Nucleus accumbens (tissue), 56 donors: ENCODE data around the gene CCDC91.
"Not testable (repeated sequence)": the region's sequence is repeated elsewhere in the genome, so short reads cannot be mapped to it uniquely, and the experiment has no call there.

Source experiments
- DNase-seq, 56 donors: peaks; one replicate each; lab custom pipeline; 2025; lab: John Stamatoyannopoulos, UW

CCDC91 gene

DNA sequence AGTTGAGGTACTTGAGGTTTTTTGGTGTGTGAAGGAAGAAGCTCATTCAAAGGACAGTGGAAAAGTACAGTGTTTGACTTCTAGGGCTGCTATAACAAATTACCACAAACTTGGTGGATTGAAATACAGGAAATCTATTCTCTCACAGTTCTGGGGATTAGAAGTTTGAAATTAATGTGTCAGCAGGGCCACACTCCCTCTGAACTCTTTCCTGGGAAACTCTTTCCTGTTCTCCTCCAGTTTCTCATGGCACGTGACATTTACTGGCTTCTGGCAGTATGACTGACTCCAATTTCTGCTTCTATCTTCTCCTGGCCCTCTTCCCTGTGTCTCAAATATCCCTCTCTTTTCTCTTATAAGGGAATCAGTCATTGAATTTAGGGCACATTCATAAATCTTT lies 160.2 kb downstream of the CCDC91 start:
- no peak for DNase-seq

DNA sequence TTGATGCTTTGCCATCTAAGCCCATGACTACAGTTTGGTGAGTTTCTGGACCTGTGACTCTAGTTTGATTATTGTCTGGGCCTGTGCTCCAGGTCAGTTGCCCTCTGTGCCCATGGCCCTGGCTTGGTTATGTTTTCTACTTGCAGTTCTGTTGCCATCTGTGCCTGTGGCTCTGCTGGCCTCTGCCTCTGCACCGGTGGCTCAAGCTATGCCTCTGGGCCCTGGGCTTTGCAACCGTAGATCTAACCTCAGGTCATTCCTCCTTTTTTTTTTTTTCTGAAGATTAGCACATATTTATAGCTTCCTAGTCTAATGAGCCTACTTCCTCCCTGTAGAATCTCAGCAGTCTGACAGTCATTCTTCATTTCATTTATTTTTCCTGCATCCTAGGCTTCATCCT lies 161.2 kb downstream of the CCDC91 start:
- DNase-seq = no peak

DNA sequence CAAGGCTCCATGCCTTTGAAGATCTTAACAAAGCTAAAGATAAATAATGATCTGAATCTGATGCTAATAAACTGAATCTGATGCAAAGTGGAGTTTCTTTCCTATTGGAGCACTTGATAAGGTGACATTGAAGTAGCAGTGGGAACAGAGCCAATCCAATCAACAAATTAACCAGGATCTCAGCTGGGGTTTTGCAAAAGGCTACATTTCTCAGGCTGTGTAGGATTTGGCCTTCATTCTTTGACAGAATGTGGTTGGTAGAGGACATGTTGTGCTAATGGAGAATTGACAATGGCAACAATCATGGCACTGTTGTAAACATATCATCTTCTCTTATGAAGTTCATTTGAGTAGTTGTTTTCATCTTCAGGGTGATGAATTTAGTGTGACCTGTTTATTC lies 164.9 kb downstream of the CCDC91 start:
- DNase-seq = no peak

DNA sequence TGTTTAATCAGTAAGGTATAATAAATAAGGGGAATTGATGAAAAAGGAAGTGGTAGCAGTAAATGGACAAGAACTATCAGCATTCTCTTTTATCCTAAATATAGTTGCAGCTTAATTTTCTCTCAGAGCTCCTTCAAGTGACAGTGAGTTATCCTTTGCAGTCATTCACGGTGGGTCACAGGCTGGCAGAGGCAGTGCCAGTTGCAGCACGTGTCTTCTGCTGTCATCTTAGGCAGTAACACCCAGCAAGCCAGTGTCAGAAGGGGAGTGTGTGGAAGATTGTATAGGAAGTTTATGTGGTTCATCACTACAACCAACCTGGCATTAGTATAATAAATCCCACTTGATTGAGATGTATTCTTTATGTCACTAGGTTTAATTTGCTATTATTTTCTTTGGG lies 170.0 kb downstream of the CCDC91 start:
- DNase-seq = peak in 1 of 56 donors; percentile 0

DNA sequence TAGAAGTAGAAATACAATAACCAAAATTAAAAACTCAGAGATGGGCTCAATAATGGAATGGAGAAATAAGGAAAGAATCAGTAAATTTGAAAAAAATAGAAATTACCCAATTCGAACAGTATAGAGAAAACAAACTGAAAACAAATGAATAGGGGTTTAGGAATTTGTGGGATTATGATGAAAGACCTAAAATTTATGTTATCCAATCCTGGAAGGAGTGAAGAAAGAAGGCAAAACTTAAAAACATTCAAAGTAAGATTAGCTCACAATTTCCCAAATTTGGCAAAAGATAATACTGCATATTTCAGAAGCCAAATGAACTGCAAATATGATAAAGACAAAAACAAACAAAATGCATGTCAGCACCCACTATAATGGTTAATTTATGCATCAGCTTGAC lies 177.1 kb downstream of the CCDC91 start:
- DNase-seq = no peak

DNA sequence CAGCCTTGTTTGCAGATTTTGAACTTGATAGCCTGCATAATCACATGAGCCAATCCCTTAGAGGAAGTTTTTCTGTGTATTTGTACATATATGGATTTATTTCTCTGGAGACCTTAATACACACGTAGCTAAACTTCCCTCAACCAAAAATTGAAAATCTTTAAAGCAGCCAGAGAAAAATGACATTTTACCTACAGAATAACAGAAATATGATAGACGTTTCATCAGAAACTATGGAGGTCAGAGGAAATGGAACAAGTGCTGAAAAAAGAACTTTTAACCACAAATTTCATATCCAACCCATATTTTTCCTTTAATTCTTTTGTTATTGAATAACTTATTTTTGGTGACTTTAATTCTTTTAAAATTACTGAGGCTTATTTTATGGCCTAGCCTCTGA lies 177.7 kb downstream of the CCDC91 start:
- no peak for DNase-seq

DNA sequence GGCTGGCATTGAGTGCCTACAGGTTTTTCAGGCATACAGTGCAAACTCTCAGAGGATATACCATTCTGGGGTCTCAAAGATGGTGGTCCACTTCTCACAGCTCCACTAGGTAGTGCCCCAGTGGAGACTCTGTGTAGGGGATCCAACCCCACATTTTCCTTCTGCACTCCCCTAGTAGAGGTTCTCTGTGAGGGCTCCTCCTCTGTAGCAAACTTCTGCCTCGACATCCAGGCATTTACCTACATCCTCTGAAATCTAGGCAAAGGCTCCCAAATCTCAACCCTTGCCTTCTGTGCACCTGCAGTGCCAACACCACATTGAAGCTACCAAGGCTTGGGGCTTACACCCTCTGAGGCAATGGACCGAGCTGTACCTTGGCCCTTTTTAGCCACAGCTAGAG lies 179.2 kb downstream of the CCDC91 start:
- no peak for DNase-seq

DNA sequence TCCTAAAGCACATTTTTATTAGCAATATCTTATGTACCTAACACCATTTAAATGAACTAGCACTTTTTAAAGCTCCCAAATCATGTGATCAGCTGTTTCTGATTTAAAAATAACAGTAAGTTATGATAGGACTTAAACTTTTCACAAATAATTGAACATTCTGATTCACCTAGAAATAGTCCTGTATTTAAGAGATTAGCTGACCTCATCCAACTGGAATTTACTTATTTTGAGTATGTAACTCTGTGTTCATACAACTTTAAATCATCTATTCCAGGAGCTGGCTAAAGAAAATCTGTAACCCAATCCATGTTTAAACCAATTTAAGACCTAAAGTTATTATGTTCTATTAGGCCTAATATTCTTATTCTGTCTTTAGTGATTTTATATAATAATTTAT lies 184.3 kb downstream of the CCDC91 start:
- DNase-seq = no peak

DNA sequence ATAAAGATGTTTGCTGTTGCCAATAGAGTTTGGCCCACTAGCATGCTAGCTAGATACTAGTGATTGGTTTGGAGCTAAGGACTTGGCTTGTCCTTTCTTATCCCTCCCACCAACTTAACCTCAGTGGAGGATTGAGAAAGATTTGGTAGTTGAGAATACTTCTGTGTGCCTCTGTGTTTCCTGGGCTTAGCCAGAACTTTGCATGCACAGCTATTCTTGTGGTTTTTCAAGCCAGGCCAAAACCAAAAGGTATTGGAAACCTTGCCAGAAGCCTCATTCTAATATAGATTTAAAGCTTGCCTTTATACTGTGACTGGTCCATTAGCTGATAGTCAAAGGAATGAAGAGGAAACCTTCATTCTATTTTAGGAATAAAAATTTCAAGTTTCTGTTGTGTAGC lies 188.5 kb downstream of the CCDC91 start:
- DNase-seq = no peak

DNA sequence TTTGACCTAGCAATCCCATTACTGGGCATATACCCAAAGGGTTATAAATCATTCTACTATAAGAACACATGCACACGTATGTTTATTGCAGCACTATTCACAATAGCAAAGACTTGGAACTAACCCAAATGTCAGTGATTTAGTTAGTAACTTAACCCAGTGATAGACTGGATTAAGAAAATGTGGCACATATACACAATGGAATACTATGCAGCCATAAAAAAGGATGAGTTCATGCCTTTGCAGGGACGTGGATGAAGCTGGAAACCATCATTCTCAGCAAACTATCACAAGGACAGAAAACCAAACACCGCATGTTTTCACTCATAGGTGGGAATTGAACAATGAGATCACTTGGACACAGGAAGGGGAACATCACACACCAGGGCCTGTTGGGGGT lies 189.5 kb downstream of the CCDC91 start:
- DNase-seq = not testable (repeated sequence)

DNA sequence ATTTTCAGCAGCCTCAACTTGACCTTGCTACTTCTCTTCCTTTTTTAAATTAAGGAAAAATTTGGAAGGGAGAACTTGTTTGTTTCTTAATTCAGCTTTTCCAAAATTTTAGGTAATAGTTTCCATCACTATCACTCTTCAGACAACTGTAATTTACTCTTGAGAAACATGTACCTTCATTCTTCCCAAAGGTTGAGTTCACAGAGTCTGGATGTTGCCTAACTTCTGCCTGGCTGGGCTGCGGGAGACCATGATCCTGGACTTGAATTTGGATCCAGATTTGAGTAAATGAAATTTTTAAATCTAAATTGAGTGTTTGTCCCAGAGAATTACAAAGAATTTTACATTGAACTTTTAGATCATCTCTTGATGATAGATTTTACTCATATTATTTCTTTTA lies 193.1 kb downstream of the CCDC91 start:
- no peak for DNase-seq

DNA sequence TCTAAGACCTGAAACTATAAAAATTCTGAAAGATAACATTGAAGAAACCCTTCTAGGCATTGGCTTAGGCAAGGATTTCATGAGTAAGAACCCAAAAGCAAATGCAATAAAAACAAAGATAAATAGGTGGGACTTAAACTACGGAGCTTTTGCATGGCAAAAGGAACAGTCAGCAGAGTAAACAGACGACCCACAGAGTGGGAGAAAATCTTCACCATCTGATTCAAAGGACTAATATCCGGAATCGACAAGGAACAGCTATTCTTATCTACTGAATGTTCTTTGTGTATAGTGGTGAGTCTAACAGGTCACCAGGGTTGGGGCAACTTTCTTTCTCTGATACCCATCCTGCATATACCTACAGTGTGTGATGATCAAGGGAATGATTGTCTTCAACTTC lies 198.6 kb downstream of the CCDC91 start:
- DNase-seq = no peak

DNA sequence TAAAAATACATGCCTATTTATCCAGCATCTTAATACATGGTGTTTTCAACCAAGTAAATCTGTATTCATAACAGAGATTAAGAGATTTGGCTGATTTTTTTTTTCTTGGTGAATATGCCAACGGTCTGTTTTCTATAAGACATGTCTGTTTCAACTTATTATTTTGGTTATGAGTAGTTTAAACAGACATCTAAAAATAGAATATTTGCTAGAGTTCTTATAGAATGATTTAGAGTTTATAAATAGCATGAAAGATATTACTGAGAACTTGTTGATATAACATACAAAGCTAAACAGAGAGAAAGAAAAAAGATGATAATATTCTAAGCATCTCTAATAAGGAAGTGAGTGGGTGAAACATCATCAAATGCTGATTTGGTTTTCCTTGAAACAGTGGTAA lies 199.9 kb downstream of the CCDC91 start:
- no peak for DNase-seq

DNA sequence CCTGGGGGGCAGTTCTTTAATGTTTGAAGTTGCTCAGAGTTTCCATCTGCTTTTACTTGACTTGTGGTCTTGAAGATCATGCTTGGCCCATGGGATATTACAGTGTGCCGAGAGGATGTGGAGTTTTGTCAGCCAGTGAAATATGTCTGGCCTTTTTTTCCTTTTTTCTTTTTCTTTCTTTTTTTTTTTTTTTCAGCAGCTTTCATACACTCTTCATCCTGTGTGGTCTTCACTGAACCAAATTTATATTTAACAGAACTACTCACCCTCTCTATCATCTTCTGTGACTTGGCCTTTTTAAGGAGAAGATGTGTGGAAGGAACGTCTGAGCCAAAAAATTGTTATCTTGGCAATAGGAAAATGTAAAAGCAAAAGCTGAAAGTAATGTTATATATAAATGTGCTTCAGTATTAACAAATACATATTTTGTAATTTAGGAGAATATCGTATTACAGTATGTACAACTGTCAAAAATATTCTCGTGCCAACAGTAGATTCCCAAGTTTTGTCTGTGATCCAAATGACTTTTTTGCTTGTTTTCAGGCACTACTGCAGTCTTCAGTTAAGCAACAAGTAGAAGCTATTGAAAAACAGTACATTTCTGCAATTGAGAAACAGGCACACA lies 200.6 kb downstream of the CCDC91 start:
- DNase-seq = no peak

DNA sequence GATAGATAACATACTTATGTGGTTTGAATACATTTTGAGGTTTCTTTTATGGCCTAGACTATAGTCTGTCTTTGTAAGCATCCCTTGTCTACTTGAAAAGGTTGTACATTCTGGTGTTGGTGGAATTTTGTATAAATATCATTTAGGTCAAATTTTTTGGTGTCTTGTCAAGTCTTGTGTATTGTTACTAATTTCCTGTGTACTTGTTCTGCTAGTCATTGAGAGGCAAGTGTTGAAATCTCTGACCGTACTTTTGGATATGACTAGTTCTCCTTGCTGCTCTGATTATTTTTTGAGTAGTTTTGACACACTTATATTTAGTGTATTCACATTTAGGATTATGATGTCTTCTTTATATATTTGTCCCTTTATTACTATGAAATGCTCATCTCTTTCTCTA lies 219.6 kb downstream of the CCDC91 start:
- no peak for DNase-seq

DNA sequence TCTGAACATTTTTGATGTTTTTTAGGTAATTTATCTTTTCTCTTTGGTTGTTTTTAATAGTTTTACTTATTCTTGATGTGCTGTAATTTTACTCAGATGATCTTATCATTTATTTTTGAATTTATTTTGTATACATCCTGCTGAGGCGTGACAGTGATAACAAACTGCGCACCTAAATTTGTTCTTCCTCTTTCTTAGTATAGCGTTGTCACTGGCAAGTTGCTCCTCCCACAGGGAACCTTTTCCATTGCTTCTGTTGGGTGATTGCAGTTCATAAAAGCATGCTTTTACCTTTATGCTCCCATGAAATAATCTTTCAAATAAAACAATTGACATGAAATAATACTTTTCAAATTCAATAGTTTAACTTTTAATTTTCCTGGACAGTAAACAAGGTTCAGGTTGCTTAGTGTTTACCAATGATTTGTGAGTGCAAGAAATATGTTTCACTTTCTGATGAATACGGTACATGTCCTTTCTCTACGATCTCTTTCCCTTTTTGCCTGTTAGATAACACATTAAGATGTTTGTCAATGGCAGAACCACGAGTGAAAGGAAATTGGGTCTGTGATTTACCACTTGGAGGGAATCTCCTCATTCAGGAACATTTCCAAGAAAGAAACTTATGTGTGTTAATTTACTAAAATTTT lies 223.3 kb downstream of the CCDC91 start:
- no peak for DNase-seq

DNA sequence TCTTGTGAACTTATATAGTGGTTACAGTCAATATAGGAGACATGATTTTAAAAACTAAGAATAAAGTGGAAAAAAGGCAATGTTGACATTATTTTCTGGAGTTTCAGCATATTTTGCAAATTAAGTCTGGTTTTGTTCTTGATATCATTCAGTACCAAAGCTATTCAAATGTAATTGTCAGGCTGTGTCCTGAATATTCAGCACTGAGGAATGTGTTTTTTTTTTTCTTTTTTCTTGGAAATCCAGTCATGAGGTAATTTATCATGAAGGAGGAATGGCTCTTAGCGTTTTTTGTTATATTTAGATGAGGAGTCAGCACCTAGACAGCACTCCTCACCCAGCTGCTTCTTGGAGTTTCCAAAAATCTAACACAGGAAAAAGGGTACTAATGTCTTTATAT lies 225.5 kb downstream of the CCDC91 start:
- no peak for DNase-seq

DNA sequence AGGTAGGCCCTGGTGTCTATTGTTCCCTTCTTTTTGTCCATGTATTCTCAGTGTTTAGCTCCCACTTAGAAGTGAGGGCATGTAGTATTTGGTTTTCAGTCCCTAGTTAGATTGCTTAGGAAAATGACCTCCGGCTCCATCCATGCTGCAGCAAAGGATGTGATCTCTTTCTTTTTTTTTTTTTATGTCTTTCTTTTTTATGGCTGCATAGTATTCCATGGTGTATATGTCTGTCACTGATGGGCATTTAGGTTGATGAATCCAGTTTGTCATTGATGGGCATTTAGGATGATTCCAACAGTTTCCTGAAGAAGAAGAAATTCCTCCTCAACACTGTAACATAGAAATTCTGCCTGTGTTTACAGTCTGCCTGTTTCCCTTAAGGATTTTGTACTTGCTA lies 231.1 kb downstream of the CCDC91 start:
- DNase-seq = no peak

DNA sequence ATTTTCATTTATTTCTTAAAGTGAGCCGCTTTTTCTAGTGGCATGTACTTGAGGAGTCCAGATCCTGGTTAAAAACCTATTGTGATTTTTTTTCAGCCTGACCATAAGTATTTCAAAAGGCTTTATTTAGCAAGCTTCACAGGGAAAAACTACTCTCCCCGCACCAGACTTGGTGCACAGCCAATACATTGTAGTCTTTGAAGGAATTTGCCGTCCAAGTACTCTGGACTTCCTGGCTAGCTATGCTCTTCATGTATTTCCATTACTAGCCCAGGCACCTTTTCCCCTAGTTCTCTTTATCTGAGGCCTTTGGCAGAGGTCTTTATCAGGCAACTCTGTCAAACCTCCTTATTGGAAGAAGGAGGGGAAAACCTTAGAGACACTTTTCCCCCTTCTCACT lies 234.7 kb downstream of the CCDC91 start:
- DNase-seq = no peak

DNA sequence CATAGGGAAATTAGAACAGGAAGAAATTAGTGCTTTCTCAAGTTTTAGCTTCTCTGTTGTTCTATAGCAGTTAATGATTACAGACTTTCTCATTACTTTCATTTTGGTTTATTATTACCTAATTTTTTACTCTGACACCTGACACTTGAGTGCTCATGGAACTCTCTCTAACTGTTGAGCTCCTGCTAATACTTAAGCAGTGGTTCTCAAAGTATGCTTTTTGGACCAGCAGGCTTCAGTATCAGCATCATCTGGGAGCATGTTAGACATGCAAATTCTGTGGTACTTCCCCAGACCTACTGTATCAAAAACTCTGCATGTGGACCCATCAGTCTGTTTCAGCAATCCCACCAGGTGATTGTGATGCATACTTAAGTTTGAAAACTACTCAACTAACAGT lies 235.3 kb downstream of the CCDC91 start:
- DNase-seq = no peak

DNA sequence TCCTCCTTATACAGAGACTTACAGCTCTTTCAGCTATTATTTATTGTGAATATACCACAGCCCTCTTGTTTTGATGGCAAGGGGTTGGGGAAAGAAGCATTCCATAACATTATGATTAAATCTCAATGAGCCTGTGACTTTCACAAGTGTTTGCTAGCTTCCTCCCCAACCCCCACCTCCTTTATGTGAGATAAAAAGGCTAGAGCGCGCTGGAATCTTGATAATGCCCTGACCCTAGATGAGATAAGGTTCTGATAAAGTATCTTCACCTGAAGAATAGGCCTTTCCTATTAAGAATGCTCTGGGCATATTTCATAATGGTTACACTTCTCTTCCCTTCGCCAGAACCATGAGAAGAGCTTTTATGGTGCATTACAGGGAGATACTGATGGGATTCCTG lies 236.8 kb downstream of the CCDC91 start:
- no peak for DNase-seq

DNA sequence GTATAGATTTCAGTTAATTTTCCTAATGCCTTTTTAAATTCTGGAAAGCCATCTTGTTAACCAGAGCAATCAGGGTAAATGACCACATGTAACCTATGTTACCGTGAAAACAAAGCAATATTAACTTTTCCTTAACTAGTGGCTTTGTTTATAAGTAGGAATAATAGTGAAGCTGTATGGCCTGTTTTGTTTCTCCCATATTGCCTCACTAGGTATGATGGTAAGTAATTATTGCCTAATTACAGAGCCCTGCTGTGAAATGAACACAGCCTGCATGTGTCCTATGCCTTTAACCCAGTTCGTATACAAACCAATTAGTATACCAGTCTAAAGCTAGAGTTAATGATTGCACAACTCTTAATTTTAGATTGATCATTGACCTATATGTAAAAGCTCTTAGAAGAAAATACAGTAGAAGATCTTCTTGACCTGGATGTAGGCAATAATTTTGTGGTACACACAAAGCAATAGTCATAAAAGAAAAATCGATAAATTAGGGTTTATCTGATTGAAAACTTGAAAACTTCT lies 249.9 kb downstream of the CCDC91 start:
- DNase-seq = no peak

DNA sequence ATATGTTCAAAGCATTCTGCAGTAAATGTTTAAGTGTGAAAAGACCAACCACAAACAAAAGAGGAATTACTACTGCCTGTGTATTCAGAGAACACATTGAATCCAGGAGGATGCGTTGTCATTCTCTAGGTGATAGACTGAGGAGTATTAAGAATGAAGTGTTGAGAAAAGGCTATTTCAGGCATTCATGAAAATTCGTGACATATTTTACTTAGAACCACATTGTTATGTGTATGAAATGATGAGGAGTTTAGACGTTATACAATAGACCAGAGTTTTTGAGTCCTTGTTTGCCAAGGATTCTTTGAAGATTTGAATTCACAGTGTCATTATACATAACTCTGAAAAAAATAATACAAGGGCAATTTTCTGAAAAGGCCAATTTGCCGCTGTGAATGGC lies 251.8 kb downstream of the CCDC91 start:
- DNase-seq = no peak
